Measurements from ENCODE around the gene STIMATE. TPM values are rescaled to one million over a fixed set of nuclear protein-coding genes. Genes with fewer than 3 reads are reported as not detected.

The STIMATE gene
- total RNA-seq, 4 donors from 2014 or later, result 15.9 to 25.7 (median 19.3) TPM

DNA sequence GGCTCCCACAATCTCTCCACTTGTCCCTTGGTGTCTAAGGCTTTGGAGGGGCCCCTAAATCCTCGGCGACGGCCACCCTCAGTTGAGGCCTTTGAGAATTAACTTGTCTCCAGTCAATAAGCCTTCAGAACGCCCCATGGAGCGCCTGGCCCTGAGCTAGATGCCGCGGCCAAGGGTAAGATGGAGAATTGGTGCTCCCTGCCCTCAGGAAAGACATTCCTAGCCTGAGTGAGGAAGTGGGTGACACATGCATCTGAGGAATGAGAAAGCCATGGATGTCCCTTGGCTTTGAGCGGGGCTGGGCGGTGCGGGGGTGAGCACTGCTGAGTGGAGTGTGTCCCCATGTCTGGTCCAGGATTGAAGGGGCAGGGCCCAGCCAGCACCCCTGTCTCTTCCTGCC is 80.1 kb downstream of the STIMATE start:
- Histone ChIP-seq H3K27me3 (no peaks in the 10 kb centered on the region), H3K4me3 (no peak overlapping the region), H3K27ac (no peak overlapping the region), H3K9me3 (no peaks in the 10 kb centered on the region), H3K4me1 (no peaks in the 10 kb centered on the region), H3K36me3 (no peaks in the 10 kb centered on the region)
- 98% methylated on average over 10 of the region's 10 CpGs for WGBS
- no peak for DNase-seq (ENCODE audit: low spot score in 2 of 2)
- TF ChIP-seq, protein P1, sequence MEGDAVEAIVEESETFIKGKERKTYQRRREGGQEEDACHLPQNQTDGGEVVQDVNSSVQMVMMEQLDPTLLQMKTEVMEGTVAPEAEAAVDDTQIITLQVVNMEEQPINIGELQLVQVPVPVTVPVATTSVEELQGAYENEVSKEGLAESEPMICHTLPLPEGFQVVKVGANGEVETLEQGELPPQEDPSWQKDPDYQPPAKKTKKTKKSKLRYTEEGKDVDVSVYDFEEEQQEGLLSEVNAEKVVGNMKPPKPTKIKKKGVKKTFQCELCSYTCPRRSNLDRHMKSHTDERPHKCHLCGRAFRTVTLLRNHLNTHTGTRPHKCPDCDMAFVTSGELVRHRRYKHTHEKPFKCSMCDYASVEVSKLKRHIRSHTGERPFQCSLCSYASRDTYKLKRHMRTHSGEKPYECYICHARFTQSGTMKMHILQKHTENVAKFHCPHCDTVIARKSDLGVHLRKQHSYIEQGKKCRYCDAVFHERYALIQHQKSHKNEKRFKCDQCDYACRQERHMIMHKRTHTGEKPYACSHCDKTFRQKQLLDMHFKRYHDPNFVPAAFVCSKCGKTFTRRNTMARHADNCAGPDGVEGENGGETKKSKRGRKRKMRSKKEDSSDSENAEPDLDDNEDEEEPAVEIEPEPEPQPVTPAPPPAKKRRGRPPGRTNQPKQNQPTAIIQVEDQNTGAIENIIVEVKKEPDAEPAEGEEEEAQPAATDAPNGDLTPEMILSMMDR (IDR thresholded peaks at IDR 0.05), result no peak
- no peak for TF ChIP-seq EP300 (IDR thresholded peaks at IDR 0.05)
- TF ChIP-seq POLR2AphosphoS5 (IDR thresholded peaks at IDR 0.05), result no peak
- no peak for TF ChIP-seq POLR2A (IDR thresholded peaks at IDR 0.05)

DNA sequence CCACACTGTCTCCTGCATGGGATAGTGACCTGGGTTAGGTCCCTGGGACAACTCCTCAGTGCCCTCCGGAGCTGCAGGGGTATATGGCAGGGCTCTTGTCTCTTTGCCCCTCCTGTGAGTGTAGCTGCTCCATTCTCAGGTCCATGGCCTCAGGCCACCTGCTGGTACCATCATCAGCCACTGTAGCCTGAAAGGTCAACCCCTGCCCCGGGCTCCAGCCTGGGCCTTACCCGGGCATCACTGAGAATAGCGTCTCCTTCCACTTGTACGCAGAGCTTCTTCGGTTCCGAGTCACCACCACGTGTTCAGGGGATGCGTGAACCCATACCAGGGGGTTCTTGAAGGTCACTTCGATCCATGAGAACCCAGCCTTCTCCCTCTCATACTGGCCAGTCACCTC is 80.7 kb downstream of the STIMATE start:
- H3K27ac ChIP-seq, result no peak overlapping the region
- TF ChIP-seq POLR2A (IDR thresholded peaks at IDR 0.05) (no peak), EP300 (IDR thresholded peaks at IDR 0.05) (no peak), POLR2AphosphoS5 (IDR thresholded peaks at IDR 0.05) (no peak)
- TF ChIP-seq, protein P1 (IDR thresholded peaks at IDR 0.05), result no peak
- H3K27me3 ChIP-seq, result no peaks in the 10 kb centered on the region
- DNase-seq (ENCODE audit: low spot score in 2 of 2), result no peak
- H3K4me1 ChIP-seq, result no peaks in the 10 kb centered on the region
- no peaks in the 10 kb centered on the region for H3K36me3 ChIP-seq
- 90% methylated on average over 9 of the region's 10 CpGs for WGBS
- no peaks in the 10 kb centered on the region for H3K9me3 ChIP-seq
- no peak overlapping the region for H3K4me3 ChIP-seq

DNA sequence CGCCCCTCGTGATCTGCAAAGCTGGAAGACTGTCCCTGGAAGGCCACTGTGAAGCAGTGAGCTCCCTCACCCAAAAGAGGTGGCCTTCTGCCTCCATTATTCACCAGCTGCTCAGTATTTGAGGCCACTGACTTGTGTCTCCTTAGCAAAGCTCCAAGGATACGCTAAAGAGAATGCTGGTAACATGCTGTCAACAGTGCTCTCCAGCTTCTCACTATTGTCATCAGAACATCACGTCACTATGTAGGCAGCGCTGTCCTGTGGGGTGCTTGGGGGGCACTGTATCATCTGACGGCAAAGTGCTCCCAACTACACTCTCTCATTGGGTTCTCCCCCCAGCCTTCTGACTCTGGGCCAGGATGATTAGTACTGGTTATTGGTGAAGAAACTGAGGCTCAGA is 81.1 kb downstream of the STIMATE start:
- H3K36me3 ChIP-seq, result no peaks in the 10 kb centered on the region
- WGBS, result 94% methylated on average over 6 of the region's 6 CpGs
- H3K4me3 ChIP-seq, result no peak overlapping the region
- DNase-seq (ENCODE audit: low spot score in 2 of 2), result no peak
- H3K4me1 ChIP-seq, result no peaks in the 10 kb centered on the region
- no peak overlapping the region for H3K27ac ChIP-seq
- no peaks in the 10 kb centered on the region for H3K27me3 ChIP-seq
- no peaks in the 10 kb centered on the region for H3K9me3 ChIP-seq
- TF ChIP-seq EP300 (IDR thresholded peaks at IDR 0.05) (no peak), POLR2AphosphoS5 (IDR thresholded peaks at IDR 0.05) (no peak)

DNA sequence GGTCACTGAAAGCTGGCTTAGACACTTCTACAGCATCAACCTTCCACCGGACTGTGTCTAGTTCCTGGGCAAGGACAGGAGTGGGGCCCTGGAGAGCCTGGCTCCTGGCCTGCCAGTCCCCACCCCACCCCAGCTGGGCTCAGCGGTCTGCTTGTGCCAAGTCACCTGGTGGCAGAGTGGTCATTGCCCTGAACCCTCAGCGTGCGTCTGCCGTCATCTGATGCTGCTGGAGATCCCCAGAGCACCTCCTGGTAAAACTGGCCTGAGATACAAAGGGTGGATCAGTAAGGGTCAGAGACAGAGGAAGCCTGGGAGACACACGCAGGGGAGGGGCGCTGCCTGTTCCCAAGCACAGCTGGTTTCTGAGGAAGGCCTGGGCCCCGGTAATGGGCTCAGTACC is 83.5 kb downstream of the STIMATE start:
- 88% methylated on average over 3 of the region's 8 CpGs for WGBS
- no peak for TF ChIP-seq EP300 (IDR thresholded peaks at IDR 0.05)
- no peak for TF ChIP-seq POLR2AphosphoS5 (IDR thresholded peaks at IDR 0.05)
- TF ChIP-seq, protein P1 (IDR thresholded peaks at IDR 0.05), result no peak
- no peak for TF ChIP-seq POLR2A (IDR thresholded peaks at IDR 0.05)
- Histone ChIP-seq H3K27ac (no peak overlapping the region), H3K4me3 (no peak overlapping the region), H3K36me3 (no peaks in the 10 kb centered on the region), H3K4me1 (no peaks in the 10 kb centered on the region), H3K9me3 (no peaks in the 10 kb centered on the region), H3K27me3 (no peaks in the 10 kb centered on the region)
- DNase-seq (ENCODE audit: low spot score in 2 of 2), result no peak

DNA sequence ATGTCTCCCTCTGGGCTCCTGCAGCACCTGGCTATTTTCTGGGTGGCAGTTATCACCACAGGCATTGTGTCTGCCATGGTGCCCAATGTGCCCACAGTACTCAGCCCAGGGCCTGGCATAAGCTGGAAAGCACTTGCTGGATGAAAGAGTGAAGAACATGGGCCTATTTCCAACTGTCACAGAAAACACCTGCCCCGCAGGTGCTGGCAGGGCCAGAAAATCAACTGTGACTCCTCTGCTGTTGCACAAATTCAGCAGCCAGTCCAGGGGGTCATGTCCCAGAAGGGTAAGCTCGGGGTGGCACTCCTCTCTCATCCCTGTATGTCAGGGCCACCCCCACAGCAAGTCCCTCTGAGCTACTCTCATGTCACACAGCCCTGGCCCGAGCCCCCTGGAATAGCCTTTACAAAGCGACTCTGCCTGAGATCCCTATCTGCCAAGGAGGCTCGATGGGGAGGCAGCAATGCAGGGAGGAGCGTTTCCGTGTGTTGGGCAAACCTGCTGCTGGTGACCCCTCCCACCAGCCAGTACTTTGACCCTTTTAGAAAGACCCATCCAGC is 85.8 kb downstream of the STIMATE start:
- no peak for TF ChIP-seq EP300 (IDR thresholded peaks at IDR 0.05)
- no peak for TF ChIP-seq POLR2AphosphoS5 (IDR thresholded peaks at IDR 0.05)
- no peak for TF ChIP-seq POLR2A (IDR thresholded peaks at IDR 0.05)
- WGBS, result 76% methylated on average over 6 of the region's 7 CpGs
- Histone ChIP-seq H3K27ac (no peak overlapping the region), H3K9me3 (no peaks in the 10 kb centered on the region), H3K27me3 (no peaks in the 10 kb centered on the region), H3K4me1 (no peaks in the 10 kb centered on the region), H3K4me3 (no peak overlapping the region), H3K36me3 (no peaks in the 10 kb centered on the region)
- DNase-seq (ENCODE audit: low spot score in 2 of 2), result no peak

DNA sequence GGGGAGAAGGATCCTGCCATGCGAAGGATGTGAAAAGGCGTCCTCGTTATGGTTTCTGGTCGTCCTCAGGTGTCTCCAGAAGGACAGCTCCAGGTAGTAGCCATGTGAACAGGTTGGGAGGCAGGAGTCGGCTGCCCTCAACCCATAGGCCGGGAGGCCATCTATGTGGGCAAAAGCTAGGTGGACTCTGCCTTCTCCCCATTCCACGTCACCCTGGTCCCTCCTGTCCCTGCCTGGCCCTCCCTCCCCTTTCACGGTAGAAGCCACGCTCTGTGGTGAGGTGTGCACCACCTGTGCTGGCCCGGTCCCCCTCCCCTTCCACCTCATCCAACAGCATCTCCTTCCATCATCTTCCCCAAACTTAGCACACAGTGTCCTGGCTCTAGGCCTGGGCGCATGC is 86.4 kb downstream of the STIMATE start:
- WGBS, result 90% methylated on average over 11 of the region's 11 CpGs
- Histone ChIP-seq H3K36me3 (no peaks in the 10 kb centered on the region), H3K9me3 (no peaks in the 10 kb centered on the region), H3K27me3 (no peaks in the 10 kb centered on the region), H3K4me1 (no peaks in the 10 kb centered on the region), H3K4me3 (no peak overlapping the region), H3K27ac (no peak overlapping the region)
- DNase-seq (ENCODE audit: low spot score in 2 of 2), result no peak
- TF ChIP-seq POLR2AphosphoS5 (IDR thresholded peaks at IDR 0.05), result no peak
- TF ChIP-seq, protein P1 (IDR thresholded peaks at IDR 0.05), result no peak
- TF ChIP-seq POLR2A (IDR thresholded peaks at IDR 0.05), result no peak
- TF ChIP-seq EP300 (IDR thresholded peaks at IDR 0.05), result no peak
